Measurements from ENCODE around the gene ARSG. TPM values are rescaled to one million over a fixed set of nuclear protein-coding genes. Genes with fewer than 3 reads are reported as not detected.

Gene ARSG
- total RNA-seq, 2 donors from 2014 or later = 0.24 to 0.79 TPM

GRCh38 chr17:68417317-68417716 lies 126.0 kb downstream of the ARSG start:
- H3K4me3 ChIP-seq = no peak overlapping the region

DNA sequence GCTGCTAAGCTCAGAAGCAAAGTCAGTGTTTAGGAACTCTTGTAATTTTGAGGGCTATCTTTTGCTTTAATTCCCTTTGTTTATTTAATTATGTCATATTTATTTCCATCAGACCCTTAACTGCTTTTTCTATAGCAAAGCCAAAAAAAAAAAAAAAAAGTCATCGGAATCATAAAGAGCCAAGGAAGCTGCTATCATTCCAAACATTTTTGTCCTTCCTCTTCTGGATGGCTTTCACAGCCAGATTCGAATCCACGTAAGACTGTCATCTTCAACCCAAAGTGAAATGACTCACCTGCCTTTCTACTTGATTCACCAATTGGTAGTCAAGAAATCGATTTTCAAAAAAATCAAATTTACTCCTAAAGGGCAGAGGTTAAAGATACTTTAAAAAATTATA lies 127.6 kb downstream of the ARSG start:
- Histone ChIP-seq H3K9me3 (no peaks in the 10 kb centered on the region), H3K27ac (no peak overlapping the region), H3K36me3 (no peaks in the 10 kb centered on the region), H3K9ac (ENCODE audit: low read depth in 2 of 2, low read length in 2 of 2) (no peak overlapping the region), H3K4me1 (no peaks in the 10 kb centered on the region), H3K4me3 (no peak overlapping the region), H3K27me3 (no peaks in the 10 kb centered on the region)
- intact Hi-C loops (cut with DNase I) = no loop called here
- no peak for DNase-seq
- no peak for TF ChIP-seq CTCF (IDR thresholded peaks at IDR 0.05)

More at GRCh38 chr17:68417317-68417716, 126.0 kb downstream of the ARSG start:
- H3K9ac ChIP-seq (ENCODE audit: low read depth in 2 of 2, low read length in 2 of 2) = no peak overlapping the region
- H3K4me1 ChIP-seq = no peaks in the 10 kb centered on the region
- intact Hi-C loops (cut with DNase I) = no loop called here
- no peak overlapping the region for H3K27ac ChIP-seq
- no peaks in the 10 kb centered on the region for H3K9me3 ChIP-seq
- TF ChIP-seq CTCF (IDR thresholded peaks at IDR 0.05) = no peak
- no peak for DNase-seq
- no peaks in the 10 kb centered on the region for H3K27me3 ChIP-seq
- no peaks in the 10 kb centered on the region for H3K36me3 ChIP-seq

- no peak for DNase-seq
- no peaks in the 10 kb centered on the region for H3K36me3 ChIP-seq
- H3K9ac ChIP-seq (ENCODE audit: low read depth in 2 of 2, low read length in 2 of 2) = no peak overlapping the region
Measured at GRCh38 chr17:68420065-68420464, 128.8 kb downstream of the ARSG start.

GRCh38 chr17:68421486-68421885 lies 130.2 kb downstream of the ARSG start:
- DNase-seq = no peak
- intact Hi-C loops (cut with DNase I) = no loop called here
- Histone ChIP-seq H3K4me3 (no peak overlapping the region), H3K27me3 (no peaks in the 10 kb centered on the region), H3K36me3 (no peaks in the 10 kb centered on the region), H3K27ac (no peak overlapping the region), H3K9me3 (no peaks in the 10 kb centered on the region), H3K4me1 (no peaks in the 10 kb centered on the region), H3K9ac (ENCODE audit: low read depth in 2 of 2, low read length in 2 of 2) (no peak overlapping the region)
- TF ChIP-seq CTCF (IDR thresholded peaks at IDR 0.05) = no peak

More at GRCh38 chr17:68420065-68420464, 128.8 kb downstream of the ARSG start:
- H3K4me1 ChIP-seq = no peaks in the 10 kb centered on the region
- intact Hi-C loops (cut with DNase I) = no loop called here
- no peak overlapping the region for H3K27ac ChIP-seq
- no peak for TF ChIP-seq CTCF (IDR thresholded peaks at IDR 0.05)
- no peaks in the 10 kb centered on the region for H3K9me3 ChIP-seq
- no peaks in the 10 kb centered on the region for H3K27me3 ChIP-seq
- no peak overlapping the region for H3K4me3 ChIP-seq

DNA sequence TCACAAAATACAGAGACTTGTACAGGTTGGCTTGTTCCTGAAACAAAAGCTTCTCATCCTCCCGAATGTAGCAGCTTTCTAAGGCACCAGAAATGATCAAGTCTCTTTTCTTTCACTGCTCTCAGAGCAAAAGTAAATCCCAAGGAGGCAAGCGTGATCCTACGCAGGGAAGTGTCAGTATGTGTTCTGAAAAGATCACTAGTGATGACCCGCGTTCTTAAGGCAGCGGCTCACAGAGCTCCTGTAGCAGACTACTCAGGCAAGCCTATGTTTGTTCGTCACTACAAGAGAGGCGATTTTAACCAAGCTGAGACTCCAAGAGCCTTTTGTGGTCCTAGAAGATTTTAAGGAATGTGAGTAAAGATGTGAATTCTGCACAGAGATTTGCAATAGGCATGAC lies 131.5 kb downstream of the ARSG start:
- Histone ChIP-seq H3K4me1 (no peaks in the 10 kb centered on the region), H3K9ac (ENCODE audit: low read depth in 2 of 2, low read length in 2 of 2) (no peak overlapping the region), H3K9me3 (no peaks in the 10 kb centered on the region), H3K27me3 (no peaks in the 10 kb centered on the region), H3K27ac (no peak overlapping the region), H3K4me3 (no peak overlapping the region), H3K36me3 (no peaks in the 10 kb centered on the region)
- intact Hi-C loops (cut with DNase I) = no loop called here
- no peak for DNase-seq
- TF ChIP-seq CTCF (IDR thresholded peaks at IDR 0.05) = no peak

DNA sequence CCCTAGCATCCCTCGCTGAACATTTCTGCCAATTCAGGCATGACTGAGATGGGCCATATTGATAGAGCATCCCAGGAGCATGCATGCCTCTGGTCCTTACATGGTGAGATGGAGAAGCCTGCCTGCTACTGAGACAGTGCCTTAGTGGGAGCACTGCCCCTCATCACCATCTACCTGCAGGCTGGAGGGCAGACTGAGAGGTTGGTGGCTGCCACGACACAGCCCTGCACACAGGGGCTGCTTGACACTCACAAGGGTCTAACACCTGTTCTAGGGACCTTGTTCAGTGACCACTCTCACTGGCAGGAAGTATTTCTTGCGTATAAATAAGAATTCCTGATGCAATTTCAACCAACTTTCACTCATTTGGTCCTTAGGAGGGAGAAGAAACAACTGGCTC lies 132.0 kb downstream of the ARSG start:
- Histone ChIP-seq H3K27ac (no peak overlapping the region), H3K27me3 (no peaks in the 10 kb centered on the region), H3K4me3 (no peak overlapping the region), H3K9ac (ENCODE audit: low read depth in 2 of 2, low read length in 2 of 2) (no peak overlapping the region), H3K9me3 (no peaks in the 10 kb centered on the region), H3K4me1 (no peaks in the 10 kb centered on the region), H3K36me3 (no peaks in the 10 kb centered on the region)
- intact Hi-C loops (cut with DNase I) = no loop called here
- no peak for DNase-seq
- no peak for TF ChIP-seq CTCF (IDR thresholded peaks at IDR 0.05)

Data from colonic mucosa (tissue), 4 donors.